GM12878 (cell line): Measurements from ENCODE around the gene DNAJB8. TPM values are rescaled to one million over a fixed set of nuclear protein-coding genes. Genes with fewer than 3 reads are reported as not detected.

Source experiments
- ATAC-seq: fragments of 200-7000 bp; cut with Tn5 transposase; 3 replicates; pipeline ENCODE4 v1.9.1; 2020; ENCODE audit warnings: mild to moderate bottlenecking, moderate library complexity
- BruUV-seq: library from RNA; stranded (reverse); fragments of 400-500 nt; replicated peaks from 2 replicates; lab custom pipeline; 2021; lab: Mats Ljungman, UMichigan
- CTCF ChIA-PET: fragments of 300-600 bp; sonication (Branson Sonifier 250); formaldehyde crosslinking; extraction: SDS; loops from one replicate; lab custom pipeline; 2021; ENCODE audit warnings: inconsistent platforms; lab: Yijun Ruan, JAX
- POLR2A ChIA-PET: fragments of 350-600 bp; formaldehyde crosslinking; extraction: SDS; loops from one replicate; lab custom pipeline; 2021; ENCODE audit warnings: inconsistent platforms; lab: Charles Lee
- RAD21 ChIA-PET: fragments of 300-600 bp; sonication (Branson Sonifier 250); formaldehyde crosslinking; loops from one replicate; lab custom pipeline; 2023; ENCODE audit warnings: antibody characterized with exemption; ENCODE audit not compliant: unreplicated experiment; lab: Charles Lee
- SMC1A ChIA-PET: fragments of 300-600 bp; sonication (Branson Sonifier 250); formaldehyde crosslinking; loops from one replicate; lab custom pipeline; 2023; ENCODE audit not compliant: unreplicated experiment, uncharacterized antibody; lab: Charles Lee
- DNase-seq: peaks from one replicate; pipeline ENCODE4 v3.0.0-alpha.2; 2011; ENCODE audit warnings: low read depth, low spot score
- FAIRE-seq: peaks from 3 replicates; lab custom pipeline; 2011; peaks lifted over from hg19 to GRCh38; lab: Jason Lieb, UNC
- H2AFZ ChIP-seq: 2 replicates; pipeline ENCODE4 v1.6.0; 2011; ENCODE audit warnings: low read depth, low read length, control low read depth; ENCODE audit not compliant: control insufficient read depth
- H3K27ac ChIP-seq: 2 replicates; pipeline ENCODE4 v1.5.1; 2011; ENCODE audit warnings: control low read depth; ENCODE audit not compliant: control insufficient read depth, insufficient read depth
- H3K27me3 ChIP-seq, 2 experiments: replicated peaks in 1 of 2; 2 replicates each; pipeline versions ENCODE4 v1.6.0 to v1.6.1; 2011; ENCODE audit warnings: low read length in 1 of 2; ENCODE audit not compliant: control insufficient read depth in 2 of 2, insufficient read depth in 2 of 2
- H3K36me3 ChIP-seq, 2 experiments: 2 replicates each; pipeline ENCODE4 v1.5.1; 2011; ENCODE audit warnings: low read length in 1 of 2; ENCODE audit not compliant: control insufficient read depth in 2 of 2, insufficient read depth in 2 of 2
- H3K4me1 ChIP-seq: 2 replicates; pipeline ENCODE4 v1.6.1; 2011; ENCODE audit warnings: mild to moderate bottlenecking, low read length, moderate library complexity, mixed read lengths; ENCODE audit not compliant: control insufficient read depth, insufficient read depth
- H3K4me2 ChIP-seq: 2 replicates; pipeline ENCODE4 v1.6.0; 2011; ENCODE audit warnings: control low read depth; ENCODE audit not compliant: control insufficient read depth, insufficient read depth
- H3K4me3 ChIP-seq: fragments of 200-600 bp; sonication (generic); 2 replicates; pipeline ENCODE4 v1.5.1; 2016
- H3K79me2 ChIP-seq: 2 replicates; pipeline ENCODE4 v1.6.0; 2011; ENCODE audit warnings: low read length; ENCODE audit not compliant: control insufficient read depth, insufficient read depth
- H3K9ac ChIP-seq: 2 replicates; pipeline ENCODE4 v1.8.0; 2011; ENCODE audit warnings: low read length, control low read depth, mixed read lengths; ENCODE audit not compliant: control insufficient read depth, insufficient read depth
- H3K9me3 ChIP-seq: replicated peaks from 3 replicates; pipeline ENCODE4 v1.5.1; 2011; ENCODE audit warnings: mild to moderate bottlenecking, low read length; ENCODE audit not compliant: control insufficient read depth, insufficient read depth
- H4K20me1 ChIP-seq: 2 replicates; pipeline ENCODE4 v1.6.0; 2011; ENCODE audit not compliant: control insufficient read depth, insufficient read depth
- ATF7 ChIP-seq: fragments of 450-650 bp; IDR thresholded peaks from 2 replicates; pipeline ENCODE4 v1.6.1; 2016; ENCODE audit warnings: low read depth, mild to moderate bottlenecking
- BCL11A ChIP-seq: IDR thresholded peaks from 2 replicates; pipeline ENCODE4 v1.6.1; 2011; ENCODE audit warnings: low read depth, low read length
- CBX5 ChIP-seq: sonication (generic); IDR thresholded peaks from 2 replicates; pipeline ENCODE4 v1.6.1; 2016; ENCODE audit warnings: low read depth, moderate library complexity, mild to moderate bottlenecking, inconsistent platforms
- FOXK2 ChIP-seq: fragments of 450-650 bp; IDR thresholded peaks from 2 replicates; pipeline ENCODE4 v1.6.1; 2017; ENCODE audit warnings: mild to moderate bottlenecking, moderate library complexity
- KLF5 ChIP-seq: fragments of 450-650 bp; IDR thresholded peaks from 2 replicates; pipeline ENCODE4 v1.6.1; 2014; ENCODE audit warnings: mild to moderate bottlenecking; ENCODE audit not compliant: partially characterized antibody
- TARDBP ChIP-seq: IDR thresholded peaks from 2 replicates; pipeline ENCODE4 v1.6.1; 2016; ENCODE audit warnings: borderline replicate concordance
- WGBS: methylation state at CpG from one replicate; pipeline ENCODE4 v1.1.6; 2016; ENCODE audit warnings: low lambda C conversion rate; ENCODE audit not compliant: insufficient replicate concordance, insufficient coverage; ENCODE audit errors: missing lambda C conversion rate; 5-methylcytosine and 5-hydroxymethylcytosine counted together
- in situ Hi-C: fragments of 300-500 bp; cut with MboI; formaldehyde crosslinking; loops from 9 replicates; pipeline ENCODE4 v1.14.3; 2018; ENCODE audit warnings: mixed read lengths
- intact Hi-C: fragments of 100-400 bp; cut with micrococcal nuclease; formaldehyde crosslinking; loops from one replicate; pipeline ENCODE4 v1.14.2; 2022; ENCODE audit not compliant: unreplicated experiment
- polyA plus RNA-seq, 11 experiments: library from polyadenylated mRNA; depleted of rRNA in 4 of 11; unstranded in 6 of 11; stranded (reverse) in 5 of 11; fragments of >200 nt; fragmentation: Nextera tagmentation in 4 of 11; fragmentation: Illumina TruSeq in 1 of 11; extraction: Ambion mirVana in 4 of 11; extraction: Trizol in 1 of 11; gene quantifications; 1 replicate in 1 of 11; 2 replicates in 10 of 11; pipeline versions ENCODE4 v1.2.1 to v1.2.3, GENCODE V29; 2011 to 2016; ENCODE audit warnings: inconsistent platforms in 2 of 11, missing spikeins in 2 of 11, low read depth in 1 of 11
- total RNA-seq, 4 experiments: library from RNA; depleted of rRNA in 3 of 4; stranded (reverse); fragments of >200 nt in 3 of 4; fragmentation: Illumina TruSeq in 1 of 4; extraction: Trizol in 1 of 4; gene quantifications; 2 replicates each; pipeline versions ENCODE4 v1.2.1 to v1.2.3, GENCODE V29; 2013 to 2021
- TF ChIP-seq, protein P1 (sequence below): fragments of 450-650 bp; IDR thresholded peaks from 2 replicates; pipeline ENCODE4 v1.6.1; 2017; ENCODE audit warnings: mild to moderate bottlenecking, low read depth, inconsistent platforms; ENCODE audit not compliant: poor library complexity, severe bottlenecking

DNAJB8 gene
- total and polyA plus RNA-seq, 10 of the 15 experiments (the other 5 are each of a cell fraction or from before 2014, with no cell fraction given) = not detected

DNA sequence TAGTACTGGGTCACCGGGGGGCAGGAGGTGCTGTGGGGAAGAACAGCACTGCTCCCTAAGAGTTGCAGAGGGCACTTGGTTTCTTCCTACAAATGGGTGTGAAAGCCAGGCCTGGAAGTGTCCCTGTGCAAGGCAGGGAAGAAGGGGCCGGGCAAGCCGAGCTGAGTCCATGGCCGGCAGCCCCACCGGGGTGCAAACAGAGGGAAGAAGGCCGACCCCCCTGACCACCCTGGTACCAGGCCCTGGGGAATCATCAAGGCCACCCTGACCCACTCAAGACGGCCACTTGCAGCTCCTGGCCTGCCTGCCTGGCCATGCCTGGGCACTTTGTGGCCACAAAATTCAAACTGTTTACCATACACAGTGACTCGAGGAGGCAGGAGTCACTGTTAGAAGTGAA is 8.7 kb upstream of the DNAJB8 start (continued):
- TF ChIP-seq, protein P1, sequence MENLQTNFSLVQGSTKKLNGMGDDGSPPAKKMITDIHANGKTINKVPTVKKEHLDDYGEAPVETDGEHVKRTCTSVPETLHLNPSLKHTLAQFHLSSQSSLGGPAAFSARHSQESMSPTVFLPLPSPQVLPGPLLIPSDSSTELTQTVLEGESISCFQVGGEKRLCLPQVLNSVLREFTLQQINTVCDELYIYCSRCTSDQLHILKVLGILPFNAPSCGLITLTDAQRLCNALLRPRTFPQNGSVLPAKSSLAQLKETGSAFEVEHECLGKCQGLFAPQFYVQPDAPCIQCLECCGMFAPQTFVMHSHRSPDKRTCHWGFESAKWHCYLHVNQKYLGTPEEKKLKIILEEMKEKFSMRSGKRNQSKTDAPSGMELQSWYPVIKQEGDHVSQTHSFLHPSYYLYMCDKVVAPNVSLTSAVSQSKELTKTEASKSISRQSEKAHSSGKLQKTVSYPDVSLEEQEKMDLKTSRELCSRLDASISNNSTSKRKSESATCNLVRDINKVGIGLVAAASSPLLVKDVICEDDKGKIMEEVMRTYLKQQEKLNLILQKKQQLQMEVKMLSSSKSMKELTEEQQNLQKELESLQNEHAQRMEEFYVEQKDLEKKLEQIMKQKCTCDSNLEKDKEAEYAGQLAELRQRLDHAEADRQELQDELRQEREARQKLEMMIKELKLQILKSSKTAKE = no peak
- TF ChIP-seq BCL11A (no peak), FOXK2 (no peak)

DNA sequence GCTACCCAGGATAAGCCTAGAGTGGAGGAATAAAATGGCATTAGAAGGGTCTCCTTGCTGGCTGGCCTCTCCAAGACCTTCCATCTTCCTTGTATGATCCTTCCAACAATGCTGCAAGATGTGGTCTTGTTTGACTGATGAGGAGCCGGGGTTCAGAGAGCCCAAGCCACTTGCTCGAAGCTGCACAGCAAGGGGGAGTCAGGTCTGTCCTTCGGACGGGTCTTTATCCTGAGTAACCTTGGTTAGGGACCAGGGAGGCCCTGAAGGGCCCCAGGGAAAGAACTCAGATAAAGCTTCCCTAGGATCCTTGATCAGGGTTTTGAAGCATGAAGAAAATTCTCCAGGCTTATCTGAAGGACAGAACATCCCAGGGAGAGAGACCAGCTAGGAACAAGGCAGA is 7.0 kb upstream of the DNAJB8 start:
- H3K4me1 ChIP-seq = no peaks in the 10 kb centered on the region; the same call in 1 of the 2 replicates
- H3K27ac ChIP-seq = no peak overlapping the region
- no peaks in the 10 kb centered on the region for H3K9me3 ChIP-seq
- no peak overlapping the region for H2AFZ ChIP-seq
- H3K36me3 ChIP-seq = no peaks in the 10 kb centered on the region
- RAD21 ChIA-PET = no interaction called here
- ATAC-seq = no peak
- no peaks in the 10 kb centered on the region for H4K20me1 ChIP-seq
- in situ Hi-C loops (no loop called here), intact Hi-C loops (no loop called here)
- SMC1A ChIA-PET = no interaction called here
- H3K27me3 ChIP-seq = peaks cover 0 to 3% of the 10 kb centered on the region in 2 experiments; a peak in 3 of 4 replicates
- no peak for FAIRE-seq
- no TSS peak for BruUV-seq
- no peak for DNase-seq
- H3K9ac ChIP-seq = no peak overlapping the region
- H3K4me2 ChIP-seq = no peak overlapping the region
- TF ChIP-seq ATF7 (no peak), TARDBP (no peak), KLF5 (no peak), CBX5 (no peak)
- POLR2A ChIA-PET = no interaction called here
- CTCF ChIA-PET = no interaction called here
- 0% methylated on average over 4 of the region's 4 CpGs for WGBS
- no peaks in the 10 kb centered on the region for H3K79me2 ChIP-seq
- H3K4me3 ChIP-seq = no peak overlapping the region
